Tibial artery (tissue), 4 donors: Measurements from ENCODE around the gene DMBX1.
A peak's percentile ranks its signal among the peaks of the same experiment; 100 is the strongest.

Source experiments
- DNase-seq, 2 donors: peaks; one replicate each; pipeline ENCODE4 v3.0.0-alpha.2; 2019
- H3K27ac ChIP-seq, 2 donors: fragments of 200-600 bp; sonication (generic) in 1 of 2; 1 replicate in 1 of 2; 2 replicates in 1 of 2; pipeline ENCODE4 v1.5.1; 2018 to 2019; ENCODE audit warnings: mild to moderate bottlenecking in 1 of 2
- H3K27me3 ChIP-seq, 2 donors: fragments of 200-600 bp; sonication (generic) in 1 of 2; one replicate each; pipeline versions ENCODE4 v1.5.1 to v1.6.0; 2016 to 2019
- H3K36me3 ChIP-seq, 3 donors: fragments of 200-600 bp; sonication (generic) in 2 of 3; one replicate each; pipeline ENCODE4 v1.5.1; 2016 to 2019; ENCODE audit warnings: mild to moderate bottlenecking in 2 of 3
- H3K4me1 ChIP-seq, 4 donors: fragments of 200-600 bp; sonication (generic) in 2 of 4; 1 replicate in 3 of 4; 2 replicates in 1 of 4; pipeline ENCODE4 v1.5.1; 2016 to 2019
- H3K4me3 ChIP-seq, 2 donors: fragments of 200-600 bp; sonication (generic) in 1 of 2; 1 replicate in 1 of 2; 2 replicates in 1 of 2; pipeline ENCODE4 v1.5.1; 2018 to 2019; ENCODE audit warnings: mild to moderate bottlenecking in 2 of 2
- H3K9me3 ChIP-seq, 3 donors: fragments of 200-600 bp; sonication (generic) in 1 of 3; one replicate each; pipeline ENCODE4 v1.5.1; 2016 to 2019
- intact Hi-C: fragments of 100-400 bp; cut with DNase I; formaldehyde crosslinking; loops from one replicate; pipeline ENCODE4 v1.15.0; 2023; ENCODE audit warnings: low total_unique reads
- TF ChIP-seq, protein P1 (sequence below), 2 experiments: fragments of 200-600 bp in 1 of 2; fragments of 450-650 bp in 1 of 2; IDR thresholded peaks; one replicate each; pipeline ENCODE4 v1.5.1; 2017 to 2019; ENCODE audit warnings: antibody characterized with exemption in 2 of 2, mild to moderate bottlenecking in 1 of 2, moderate library complexity in 1 of 2

Gene DMBX1

DNA sequence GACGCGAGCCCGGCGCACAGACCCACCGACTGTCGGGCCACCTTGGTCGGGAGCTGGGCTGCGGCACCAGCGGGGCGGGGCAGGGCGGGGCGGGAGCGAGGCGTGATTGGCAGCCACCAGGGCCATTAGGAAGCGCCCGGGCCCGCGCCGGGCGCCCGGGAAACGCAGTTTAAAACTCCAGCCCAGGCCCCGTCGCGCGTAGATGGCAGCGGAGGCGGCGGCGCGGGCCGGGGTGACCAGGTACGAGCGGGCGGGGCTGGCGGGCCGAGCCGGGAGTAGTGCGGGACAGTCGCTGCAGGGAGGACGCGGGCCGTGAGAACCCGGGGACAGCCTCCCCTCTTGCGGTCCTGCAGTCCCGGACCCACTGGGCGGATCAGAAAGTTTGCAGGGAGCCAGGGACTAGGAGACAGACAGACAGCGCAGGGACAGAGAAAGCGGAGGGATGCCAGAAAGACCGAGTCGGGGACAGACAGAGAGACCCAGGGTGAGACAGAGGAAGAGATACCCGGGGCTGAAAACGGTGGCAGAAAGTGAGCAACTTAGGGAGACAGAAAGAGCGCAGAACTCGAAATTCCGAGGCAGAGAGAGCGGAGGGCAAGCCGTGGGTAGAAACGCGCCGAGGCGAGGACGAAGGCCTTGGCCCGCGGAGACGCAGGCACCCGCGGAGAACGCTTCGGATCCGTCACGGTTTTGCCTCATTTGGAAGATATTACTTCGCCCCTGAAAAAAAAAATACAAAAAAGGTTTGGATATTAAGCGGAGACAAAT is at the start of gene DMBX1:
DMBX1 (plus strand) TSS at position 199 of the 768 bp plus-strand sequence. CDS start 17,175 bp downstream, outside the sequence.
- no peaks in the 10 kb centered on the region for H3K9me3 ChIP-seq
- H3K4me3 ChIP-seq: peak within 1 kb of the TSS; percentile 29 to 42
- intact Hi-C loops: no loop called here
- DNase-seq: no peak
- H3K27ac ChIP-seq: no peak within 1 kb of the TSS
- H3K4me1 ChIP-seq: peaks cover 0 to 37% (median 21%) of the 10 kb centered on the region in 4 donors
- no peaks in the 10 kb centered on the region for H3K36me3 ChIP-seq
- peaks cover 0 to 100% of the 10 kb centered on the region in 2 donors for H3K27me3 ChIP-seq
- TF ChIP-seq, protein P1, sequence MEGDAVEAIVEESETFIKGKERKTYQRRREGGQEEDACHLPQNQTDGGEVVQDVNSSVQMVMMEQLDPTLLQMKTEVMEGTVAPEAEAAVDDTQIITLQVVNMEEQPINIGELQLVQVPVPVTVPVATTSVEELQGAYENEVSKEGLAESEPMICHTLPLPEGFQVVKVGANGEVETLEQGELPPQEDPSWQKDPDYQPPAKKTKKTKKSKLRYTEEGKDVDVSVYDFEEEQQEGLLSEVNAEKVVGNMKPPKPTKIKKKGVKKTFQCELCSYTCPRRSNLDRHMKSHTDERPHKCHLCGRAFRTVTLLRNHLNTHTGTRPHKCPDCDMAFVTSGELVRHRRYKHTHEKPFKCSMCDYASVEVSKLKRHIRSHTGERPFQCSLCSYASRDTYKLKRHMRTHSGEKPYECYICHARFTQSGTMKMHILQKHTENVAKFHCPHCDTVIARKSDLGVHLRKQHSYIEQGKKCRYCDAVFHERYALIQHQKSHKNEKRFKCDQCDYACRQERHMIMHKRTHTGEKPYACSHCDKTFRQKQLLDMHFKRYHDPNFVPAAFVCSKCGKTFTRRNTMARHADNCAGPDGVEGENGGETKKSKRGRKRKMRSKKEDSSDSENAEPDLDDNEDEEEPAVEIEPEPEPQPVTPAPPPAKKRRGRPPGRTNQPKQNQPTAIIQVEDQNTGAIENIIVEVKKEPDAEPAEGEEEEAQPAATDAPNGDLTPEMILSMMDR (IDR thresholded peaks at IDR 0.05): no peak

DNA sequence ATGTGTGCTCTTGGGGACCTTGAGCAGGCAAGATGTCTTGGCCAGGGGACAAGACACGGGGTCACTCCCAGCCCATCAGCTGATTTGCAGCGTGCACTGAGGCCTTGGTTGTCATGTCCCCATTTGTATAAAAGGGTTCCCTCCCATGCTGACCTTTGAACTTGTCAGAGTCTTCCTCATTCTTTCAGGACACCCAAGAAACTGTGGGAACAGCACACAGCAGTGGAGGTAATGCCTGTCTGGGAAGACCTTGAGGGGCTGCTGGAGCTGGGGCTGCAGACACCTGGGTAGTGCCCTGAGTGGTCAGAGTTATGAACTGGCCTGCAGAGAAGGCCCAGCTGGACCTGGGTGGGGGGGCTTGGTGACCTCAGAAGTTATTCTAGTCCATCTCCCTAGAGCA is 49.2 kb upstream of the DMBX1 start:
- TF ChIP-seq, protein P1 (IDR thresholded peaks at IDR 0.05): no peak
- H3K4me3 ChIP-seq: no peak overlapping the region
- DNase-seq: no peak
- H3K27ac ChIP-seq: no peak overlapping the region
- H3K27me3 ChIP-seq: peaks cover 0 to 23% of the 10 kb centered on the region in 2 donors
- intact Hi-C loops: no loop called here
- H3K4me1 ChIP-seq: peaks cover 0 to 8% (median 2%) of the 10 kb centered on the region in 4 donors
- no peaks in the 10 kb centered on the region for H3K36me3 ChIP-seq
- no peaks in the 10 kb centered on the region for H3K9me3 ChIP-seq

- Histone ChIP-seq H3K36me3 (no peaks in the 10 kb centered on the region), H3K27ac (no peak overlapping the region), H3K4me3 (peak overlapping the region; percentile 21 to 26), H3K4me1 (peaks cover 0 to 11% (median 2%) of the 10 kb centered on the region in 4 donors), H3K9me3 (no peaks in the 10 kb centered on the region), H3K27me3 (peaks cover 0 to 36% of the 10 kb centered on the region in 2 donors)
- intact Hi-C loops: no loop called here
- peak; percentile 64 to 78 for DNase-seq
- TF ChIP-seq, protein P1 (IDR thresholded peaks at IDR 0.05): peak; percentile 75 to 94
These were observed 47.1 kb upstream of the DMBX1 start for GRCh38 chr1:46442317-46443161.

DNA sequence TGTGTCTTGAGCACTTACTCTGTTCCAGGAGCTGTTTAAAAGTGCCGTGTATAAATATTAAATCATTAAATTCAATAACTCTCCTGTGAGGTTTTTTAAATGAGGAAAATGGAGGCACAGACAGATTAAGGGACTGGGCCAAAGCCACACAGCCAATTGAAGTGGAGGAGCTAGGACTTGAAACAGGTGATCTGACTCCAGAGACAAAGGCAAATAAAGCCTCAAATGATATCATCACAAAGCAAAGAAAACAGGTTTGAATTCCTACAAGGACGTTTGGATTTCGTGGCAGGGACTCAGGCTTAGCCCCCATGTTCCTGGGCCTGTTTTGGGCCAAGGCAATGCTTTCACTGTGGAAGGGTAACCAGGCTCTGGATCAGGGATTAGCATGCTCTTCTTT is 45.2 kb upstream of the DMBX1 start:
- TF ChIP-seq, protein P1 (IDR thresholded peaks at IDR 0.05): no peak
- Histone ChIP-seq H3K9me3 (no peaks in the 10 kb centered on the region), H3K27me3 (peaks cover 0 to 48% of the 10 kb centered on the region in 2 donors), H3K27ac (no peak overlapping the region), H3K36me3 (no peaks in the 10 kb centered on the region), H3K4me3 (no peak overlapping the region), H3K4me1 (peaks cover 0 to 22% (median 14%) of the 10 kb centered on the region in 4 donors)
- intact Hi-C loops: no loop called here
- no peak for DNase-seq

DNA sequence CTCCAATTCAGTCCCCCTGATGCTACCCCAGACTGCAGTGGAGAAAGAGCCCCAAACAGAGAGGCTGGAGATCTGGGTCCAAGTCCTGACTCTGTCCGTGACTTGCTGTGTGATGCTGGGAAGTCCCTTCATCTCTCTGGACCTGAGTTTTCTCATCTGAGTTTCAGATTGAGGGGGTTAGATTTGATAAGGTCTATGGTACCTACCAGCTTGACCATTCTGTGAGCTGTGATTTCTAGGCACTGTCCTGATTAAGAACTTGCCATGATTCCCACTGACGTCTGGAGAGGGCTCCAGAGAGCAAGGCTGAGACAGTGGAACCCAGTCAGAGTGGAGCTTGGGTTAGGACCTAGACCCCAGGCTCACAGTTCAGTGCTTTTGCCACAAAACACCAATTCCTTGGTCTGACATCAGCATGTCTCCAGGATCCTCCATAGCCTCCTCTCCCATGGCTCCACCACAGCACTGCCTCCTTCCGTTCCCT is 43.8 kb upstream of the DMBX1 start:
- peaks cover 0 to 61% of the 10 kb centered on the region in 2 donors for H3K27me3 ChIP-seq
- TF ChIP-seq, protein P1 (IDR thresholded peaks at IDR 0.05): no peak
- no peaks in the 10 kb centered on the region for H3K9me3 ChIP-seq
- no peaks in the 10 kb centered on the region for H3K36me3 ChIP-seq
- DNase-seq: no peak
- intact Hi-C loops: loop anchor here (2.0 kb wide), 1 partner anchor 81 kb away; no protein-coding TSS in a partner anchor
- H3K27ac ChIP-seq: no peak overlapping the region
- H3K4me1 ChIP-seq: peaks cover 0 to 22% (median 14%) of the 10 kb centered on the region in 4 donors
- H3K4me3 ChIP-seq: no peak overlapping the region
